Measurements from ENCODE around the gene PRSS56.

Gene PRSS56

DNA sequence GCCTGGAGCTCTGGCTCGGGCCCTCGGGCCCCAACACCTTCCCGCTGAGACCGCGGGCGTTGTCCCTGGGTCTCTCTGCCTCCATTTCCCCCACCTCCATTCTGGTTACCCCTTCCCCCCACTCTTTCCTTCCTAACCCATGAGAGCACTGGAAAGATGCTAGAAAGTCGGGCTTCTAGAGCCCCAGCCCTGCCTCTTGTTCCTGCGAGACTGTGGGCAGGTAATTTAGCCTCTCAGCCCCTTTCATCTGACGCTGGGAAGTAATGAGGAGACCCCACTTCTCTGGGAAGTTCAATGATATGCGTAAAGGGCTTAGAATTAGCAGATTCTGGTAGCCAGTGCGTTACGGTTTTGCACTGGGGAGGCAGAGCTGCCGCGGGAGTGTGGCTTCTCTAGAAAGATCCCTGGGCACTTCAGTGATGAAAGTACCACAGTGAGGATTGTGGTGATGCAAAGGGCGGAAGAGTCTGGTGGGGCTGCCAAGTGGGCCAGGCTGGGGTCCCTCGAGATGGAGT lies 16.3 kb upstream of the PRSS56 start:
- no peak overlapping the region for H3K4me3 ChIP-seq (ENCODE audit: low read depth, low read length)
- TF ChIP-seq CTCF (IDR thresholded peaks at IDR 0.05; ENCODE audit: low read depth, low read length, missing control alignments) = no peak
- no peak for DNase-seq (ENCODE audit: low read depth)

- no peak overlapping the region for H3K4me3 ChIP-seq (ENCODE audit: low read depth, low read length)
- no peak for TF ChIP-seq CTCF (IDR thresholded peaks at IDR 0.05; ENCODE audit: low read depth, low read length, missing control alignments)
- no peak for DNase-seq (ENCODE audit: low read depth)
These were observed 15.8 kb upstream of the PRSS56 start for GRCh38 chr2:232504438-232504837.

- DNase-seq (ENCODE audit: low read depth) = no peak
- no peak overlapping the region for H3K4me3 ChIP-seq (ENCODE audit: low read depth, low read length)
- no peak for TF ChIP-seq CTCF (IDR thresholded peaks at IDR 0.05; ENCODE audit: low read depth, low read length, missing control alignments)
These were observed 14.3 kb upstream of the PRSS56 start for GRCh38 chr2:232505856-232506255.

DNA sequence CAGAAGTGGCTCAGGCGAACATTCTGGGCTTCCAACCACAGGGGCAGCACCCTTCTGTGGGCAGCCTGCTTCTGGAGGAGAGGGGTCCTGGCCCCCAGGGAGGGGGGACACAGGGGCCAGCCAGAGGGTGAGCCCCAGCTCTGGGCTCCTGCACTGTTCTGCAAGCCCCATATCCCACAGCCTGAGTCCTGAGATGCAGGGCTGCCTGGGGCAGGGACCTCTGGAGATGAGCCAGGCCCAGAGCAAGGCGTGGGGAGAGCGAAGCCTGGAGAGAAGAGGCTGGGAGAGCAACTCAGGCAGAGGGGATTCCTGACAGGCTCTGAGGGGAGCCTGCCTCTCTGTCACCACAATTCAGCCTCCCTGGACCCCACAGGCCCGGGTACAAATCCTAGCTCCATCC lies 13.5 kb upstream of the PRSS56 start:
- DNase-seq (ENCODE audit: low read depth) = no peak
- no peak overlapping the region for H3K4me3 ChIP-seq (ENCODE audit: low read depth, low read length)
- no peak for TF ChIP-seq CTCF (IDR thresholded peaks at IDR 0.05; ENCODE audit: low read depth, low read length, missing control alignments)

DNA sequence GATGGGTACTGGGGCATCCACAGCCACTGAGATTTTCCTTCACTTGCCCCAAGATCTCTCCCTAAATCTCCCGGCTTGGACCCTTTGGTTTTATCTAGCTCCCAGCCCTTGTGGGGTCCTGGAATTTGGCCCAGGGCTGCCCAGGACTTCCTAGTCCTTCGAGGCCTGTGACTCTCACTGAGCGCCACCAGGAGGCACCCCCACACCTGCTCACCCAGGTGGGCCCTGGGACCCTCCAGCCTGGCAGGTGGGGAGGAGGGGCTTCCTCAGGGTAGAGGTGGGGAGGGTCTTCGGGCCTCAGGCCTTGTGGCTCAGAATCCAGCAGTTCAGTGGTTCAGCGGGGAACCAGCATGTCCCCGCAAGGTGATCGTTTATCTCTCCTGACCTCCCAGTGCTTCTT lies 11.9 kb upstream of the PRSS56 start:
- no peak for DNase-seq (ENCODE audit: low read depth)
- TF ChIP-seq CTCF (IDR thresholded peaks at IDR 0.05; ENCODE audit: low read depth, low read length, missing control alignments) = no peak
- no peak overlapping the region for H3K4me3 ChIP-seq (ENCODE audit: low read depth, low read length)

DNA sequence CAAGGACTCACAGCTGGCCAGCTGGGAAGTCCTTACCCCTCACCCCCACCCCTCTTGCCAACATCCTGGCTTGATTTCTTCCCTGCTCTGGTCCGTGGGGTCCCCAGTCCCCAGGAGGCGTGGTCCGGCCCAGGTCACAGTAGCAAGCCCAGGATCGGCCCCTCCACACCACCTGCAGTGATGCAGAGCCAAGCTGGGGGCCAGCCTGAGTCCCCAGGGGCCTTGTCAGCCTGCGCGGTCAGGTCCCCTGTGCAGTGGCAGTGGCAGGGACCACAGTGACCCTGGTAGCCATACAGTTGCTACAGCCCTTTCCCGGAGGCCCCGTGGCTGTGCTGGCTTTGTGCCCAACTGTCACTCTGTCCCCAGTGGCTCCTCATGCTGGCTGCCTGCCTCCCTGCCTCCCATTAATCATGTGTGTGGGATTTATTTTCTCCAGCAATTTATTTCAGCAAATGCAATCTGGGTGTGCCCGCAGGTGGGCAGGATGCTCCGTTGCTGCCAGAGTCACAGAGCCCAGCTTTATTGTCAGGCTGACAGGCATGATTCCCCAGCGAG lies 8.8 kb upstream of the PRSS56 start:
- no peak for DNase-seq (ENCODE audit: low read depth)
- TF ChIP-seq CTCF (IDR thresholded peaks at IDR 0.05; ENCODE audit: low read depth, low read length, missing control alignments) = no peak
- no peak overlapping the region for H3K4me3 ChIP-seq (ENCODE audit: low read depth, low read length)

- DNase-seq (ENCODE audit: low read depth) = no peak
- no peak for TF ChIP-seq CTCF (IDR thresholded peaks at IDR 0.05; ENCODE audit: low read depth, low read length, missing control alignments)
- no peak overlapping the region for H3K4me3 ChIP-seq (ENCODE audit: low read depth, low read length)
These were observed 7.6 kb upstream of the PRSS56 start for GRCh38 chr2:232512602-232513001.

All from GM12864 (cell line).